ENCODE data around the gene ECT2. TPM values are rescaled to one million over a fixed set of nuclear protein-coding genes. Genes with fewer than 3 reads are reported as not detected.

Gene ECT2
- total RNA-seq, 2 donors from 2014 or later, result 2.2 to 4.2 TPM

DNA sequence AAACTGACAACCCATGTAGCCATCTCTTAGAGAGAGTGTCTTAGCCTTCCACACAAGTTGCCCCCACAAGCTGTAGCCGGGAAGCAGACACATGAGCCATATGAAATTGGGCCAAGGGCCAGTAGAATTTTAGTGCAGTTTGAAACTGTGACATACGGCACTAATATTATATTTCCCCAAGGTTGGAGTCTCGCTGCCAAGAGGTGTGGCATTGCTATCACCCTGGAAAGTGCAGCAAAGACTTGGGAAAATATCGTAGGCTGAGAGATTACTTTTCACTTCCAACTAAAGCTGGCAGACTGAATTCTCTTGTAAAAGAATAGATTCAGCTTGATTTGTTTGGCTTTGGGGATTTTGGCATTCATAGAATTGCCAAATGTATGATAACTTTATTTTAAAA is 89.2 kb downstream of the ECT2 start:
- no peaks in the 10 kb centered on the region for H3K36me3 ChIP-seq
- no peaks in the 10 kb centered on the region for H3K9me3 ChIP-seq
- no peaks in the 10 kb centered on the region for H3K27me3 ChIP-seq
- no peak for DNase-seq (ENCODE audit: low spot score)
- no peaks in the 10 kb centered on the region for H3K4me1 ChIP-seq
- H3K27ac ChIP-seq, result no peak overlapping the region
- H3K4me3 ChIP-seq, result no peak overlapping the region
- TF ChIP-seq, protein P1, sequence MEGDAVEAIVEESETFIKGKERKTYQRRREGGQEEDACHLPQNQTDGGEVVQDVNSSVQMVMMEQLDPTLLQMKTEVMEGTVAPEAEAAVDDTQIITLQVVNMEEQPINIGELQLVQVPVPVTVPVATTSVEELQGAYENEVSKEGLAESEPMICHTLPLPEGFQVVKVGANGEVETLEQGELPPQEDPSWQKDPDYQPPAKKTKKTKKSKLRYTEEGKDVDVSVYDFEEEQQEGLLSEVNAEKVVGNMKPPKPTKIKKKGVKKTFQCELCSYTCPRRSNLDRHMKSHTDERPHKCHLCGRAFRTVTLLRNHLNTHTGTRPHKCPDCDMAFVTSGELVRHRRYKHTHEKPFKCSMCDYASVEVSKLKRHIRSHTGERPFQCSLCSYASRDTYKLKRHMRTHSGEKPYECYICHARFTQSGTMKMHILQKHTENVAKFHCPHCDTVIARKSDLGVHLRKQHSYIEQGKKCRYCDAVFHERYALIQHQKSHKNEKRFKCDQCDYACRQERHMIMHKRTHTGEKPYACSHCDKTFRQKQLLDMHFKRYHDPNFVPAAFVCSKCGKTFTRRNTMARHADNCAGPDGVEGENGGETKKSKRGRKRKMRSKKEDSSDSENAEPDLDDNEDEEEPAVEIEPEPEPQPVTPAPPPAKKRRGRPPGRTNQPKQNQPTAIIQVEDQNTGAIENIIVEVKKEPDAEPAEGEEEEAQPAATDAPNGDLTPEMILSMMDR (IDR thresholded peaks at IDR 0.05), result no peak

DNA sequence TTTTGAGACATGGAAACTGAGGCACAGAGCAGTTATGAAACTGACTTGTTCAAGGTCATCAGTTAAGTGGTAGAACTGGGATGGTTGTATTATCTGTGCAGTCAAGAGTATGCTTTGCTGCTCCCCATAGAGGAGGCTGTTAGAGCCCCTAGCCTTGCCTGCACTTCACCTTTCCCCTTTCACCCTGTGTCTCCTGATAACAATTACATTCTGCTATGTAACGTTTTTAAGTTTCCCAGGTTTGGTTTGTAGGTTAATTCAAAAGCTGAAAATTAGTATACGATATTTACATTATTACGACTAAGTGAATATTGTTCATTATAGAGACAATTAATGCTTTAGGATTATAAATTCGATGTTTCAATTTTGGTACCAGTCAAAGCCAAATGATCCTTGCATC is 89.9 kb downstream of the ECT2 start:
- Histone ChIP-seq H3K36me3 (no peaks in the 10 kb centered on the region), H3K4me1 (no peaks in the 10 kb centered on the region), H3K9me3 (no peaks in the 10 kb centered on the region), H3K27me3 (no peaks in the 10 kb centered on the region), H3K27ac (no peak overlapping the region), H3K4me3 (no peak overlapping the region)
- TF ChIP-seq, protein P1 (IDR thresholded peaks at IDR 0.05), result no peak
- DNase-seq (ENCODE audit: low spot score), result no peak

GRCh38 chr3:172840913-172841312 is 90.4 kb downstream of the ECT2 start:
- no peaks in the 10 kb centered on the region for H3K4me1 ChIP-seq
- TF ChIP-seq, protein P1 (IDR thresholded peaks at IDR 0.05), result no peak
- H3K27ac ChIP-seq, result no peak overlapping the region
- no peaks in the 10 kb centered on the region for H3K9me3 ChIP-seq
- no peaks in the 10 kb centered on the region for H3K27me3 ChIP-seq
- H3K36me3 ChIP-seq, result no peaks in the 10 kb centered on the region
- no peak for DNase-seq (ENCODE audit: low spot score)
- H3K4me3 ChIP-seq, result no peak overlapping the region

GRCh38 chr3:172844428-172844827 is 93.9 kb downstream of the ECT2 start:
- H3K4me1 ChIP-seq, result no peaks in the 10 kb centered on the region
- no peaks in the 10 kb centered on the region for H3K36me3 ChIP-seq
- no peak overlapping the region for H3K27ac ChIP-seq
- no peak overlapping the region for H3K4me3 ChIP-seq
- H3K9me3 ChIP-seq, result no peaks in the 10 kb centered on the region
- no peak for DNase-seq (ENCODE audit: low spot score)
- TF ChIP-seq, protein P1 (IDR thresholded peaks at IDR 0.05), result no peak
- H3K27me3 ChIP-seq, result no peaks in the 10 kb centered on the region

- Histone ChIP-seq H3K9me3 (no peaks in the 10 kb centered on the region), H3K27ac (no peak overlapping the region), H3K36me3 (no peaks in the 10 kb centered on the region), H3K4me3 (no peak overlapping the region), H3K4me1 (no peaks in the 10 kb centered on the region), H3K27me3 (no peaks in the 10 kb centered on the region)
- TF ChIP-seq, protein P1 (IDR thresholded peaks at IDR 0.05), result no peak
- no peak for DNase-seq (ENCODE audit: low spot score)
These were observed 95.6 kb downstream of the ECT2 start for GRCh38 chr3:172846103-172846561.

DNA sequence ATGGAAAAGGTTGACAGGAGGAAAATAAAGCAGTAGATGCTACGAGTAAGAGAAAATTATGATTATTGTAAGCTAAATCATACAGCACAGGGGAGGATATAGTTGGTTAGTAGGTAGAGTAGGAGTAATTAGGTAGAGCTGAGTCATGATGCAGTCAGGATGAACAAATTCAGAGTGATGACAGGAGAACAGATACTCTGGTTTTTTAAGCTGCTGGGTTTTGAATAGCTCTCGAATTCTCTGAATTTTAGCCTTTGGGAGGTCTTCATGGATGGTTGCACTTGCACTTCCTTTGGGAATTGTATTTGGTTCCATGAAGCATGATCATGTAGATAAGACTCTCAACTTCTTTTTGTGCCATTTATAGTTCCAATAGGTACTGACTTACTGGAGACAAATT is 96.2 kb downstream of the ECT2 start:
- no peaks in the 10 kb centered on the region for H3K9me3 ChIP-seq
- TF ChIP-seq, protein P1 (IDR thresholded peaks at IDR 0.05), result no peak
- H3K36me3 ChIP-seq, result no peaks in the 10 kb centered on the region
- H3K4me1 ChIP-seq, result no peaks in the 10 kb centered on the region
- no peak for DNase-seq (ENCODE audit: low spot score)
- H3K27me3 ChIP-seq, result no peaks in the 10 kb centered on the region
- no peak overlapping the region for H3K27ac ChIP-seq
- H3K4me3 ChIP-seq, result no peak overlapping the region
